ENCODE results near the gene NUDT9.
"Not testable (repeated sequence)": the region's sequence is repeated elsewhere in the genome, so short reads cannot be mapped to it uniquely, and the experiment has no call there.

NUDT9 gene

GRCh38 chr4:87469390-87469789 is 47.0 kb downstream of the NUDT9 start:
- DNase-seq: no peak

- no peak for DNase-seq
Measured at GRCh38 chr4:87476934-87477333, 54.6 kb downstream of the NUDT9 start.

- no peak for DNase-seq
Measured at GRCh38 chr4:87478732-87479250, 56.4 kb downstream of the NUDT9 start.

DNA sequence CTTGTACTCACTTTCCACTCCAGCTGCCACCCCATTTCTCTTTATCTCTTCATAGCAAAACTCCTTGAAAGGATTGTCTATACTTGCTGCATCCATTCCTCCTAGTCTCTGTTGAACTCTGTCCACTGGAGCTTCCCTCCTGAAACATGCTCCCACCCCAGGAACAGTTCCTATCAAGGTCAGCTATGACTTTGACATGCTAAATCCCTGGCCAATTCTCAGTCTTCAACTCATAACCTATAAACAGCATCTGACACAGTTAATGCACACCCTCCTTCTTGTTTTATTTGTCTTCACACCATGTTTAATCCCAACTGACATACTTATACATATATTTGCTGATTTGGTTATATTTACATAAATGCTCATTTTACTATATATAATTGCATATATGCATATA is 59.0 kb downstream of the NUDT9 start:
- no peak for DNase-seq

- DNase-seq: not testable (repeated sequence)
Measured at GRCh38 chr4:87483247-87483646, 60.9 kb downstream of the NUDT9 start.

DNA sequence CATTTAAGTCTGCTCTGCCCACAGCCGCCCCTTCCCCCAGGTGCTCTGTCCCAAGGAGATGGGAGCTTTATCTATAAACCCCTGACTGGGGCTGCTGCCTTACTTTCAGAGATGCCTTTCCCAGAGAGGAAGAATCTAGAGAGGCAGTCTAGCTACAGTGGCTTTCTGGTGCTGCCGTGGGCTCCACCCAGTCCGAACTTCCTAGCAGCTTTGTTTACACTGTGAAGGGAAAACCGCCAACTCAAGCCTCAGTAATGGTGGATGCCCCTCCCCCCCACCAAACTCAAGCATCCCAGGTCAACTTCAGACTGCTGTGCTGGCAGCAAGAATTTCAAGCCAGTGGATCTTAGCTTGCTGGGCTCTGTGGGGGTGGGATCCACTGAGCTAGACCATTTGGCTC is 66.3 kb downstream of the NUDT9 start:
- not testable (repeated sequence) for DNase-seq

DNA sequence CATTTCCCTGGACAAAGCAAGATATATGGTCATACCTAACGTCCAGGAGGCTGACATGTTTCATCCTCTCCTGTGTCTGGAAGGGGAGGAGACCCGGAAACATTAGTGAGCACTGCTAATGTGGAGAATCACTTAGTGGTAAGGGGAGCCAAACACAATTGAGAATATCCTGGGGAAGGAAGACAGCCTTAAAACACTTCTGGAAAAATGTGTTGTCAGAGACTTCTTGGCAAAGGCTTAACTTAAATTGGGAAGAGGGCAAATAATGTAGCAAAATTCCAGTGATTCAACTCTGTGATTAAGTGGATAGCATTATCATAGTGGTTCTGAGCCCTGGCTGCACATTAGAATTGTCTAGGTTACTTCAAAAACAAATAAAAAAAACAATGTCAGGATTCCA is 67.3 kb downstream of the NUDT9 start:
- peak; percentile 45 for DNase-seq

GRCh38 chr4:87490664-87491369 is 68.4 kb downstream of the NUDT9 start:
- no peak for DNase-seq

- DNase-seq: no peak
Measured at GRCh38 chr4:87491436-87491835, 69.1 kb downstream of the NUDT9 start.

- peak; percentile 83 for DNase-seq
Measured at GRCh38 chr4:87491851-87492250, 69.5 kb downstream of the NUDT9 start.

- no peak for DNase-seq
Measured at GRCh38 chr4:87493115-87493514, 70.7 kb downstream of the NUDT9 start.

DNA sequence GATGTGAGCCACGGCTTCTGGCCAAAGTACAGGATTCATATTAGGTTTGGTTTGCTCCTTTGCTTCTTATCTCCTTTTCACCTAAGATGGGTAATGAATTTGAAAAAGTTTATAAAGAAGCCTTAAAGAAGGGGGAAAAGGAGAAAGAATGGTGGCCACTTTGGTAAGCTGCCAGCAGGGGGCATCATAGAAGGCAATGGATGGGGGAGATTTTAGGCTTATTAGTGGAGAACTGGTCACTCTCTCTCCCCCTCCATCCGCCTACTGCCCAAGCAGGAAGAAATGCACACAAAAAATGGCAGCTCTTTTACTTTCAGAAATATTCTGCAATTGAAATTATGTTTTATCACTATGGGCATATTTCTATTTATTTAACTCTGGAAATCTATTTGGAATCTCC is 74.8 kb downstream of the NUDT9 start:
- DNase-seq: no peak

- no peak for DNase-seq
Measured at GRCh38 chr4:87497578-87497977, 75.2 kb downstream of the NUDT9 start.

GRCh38 chr4:87498446-87498900 is 76.1 kb downstream of the NUDT9 start:
- no peak for DNase-seq

DNA sequence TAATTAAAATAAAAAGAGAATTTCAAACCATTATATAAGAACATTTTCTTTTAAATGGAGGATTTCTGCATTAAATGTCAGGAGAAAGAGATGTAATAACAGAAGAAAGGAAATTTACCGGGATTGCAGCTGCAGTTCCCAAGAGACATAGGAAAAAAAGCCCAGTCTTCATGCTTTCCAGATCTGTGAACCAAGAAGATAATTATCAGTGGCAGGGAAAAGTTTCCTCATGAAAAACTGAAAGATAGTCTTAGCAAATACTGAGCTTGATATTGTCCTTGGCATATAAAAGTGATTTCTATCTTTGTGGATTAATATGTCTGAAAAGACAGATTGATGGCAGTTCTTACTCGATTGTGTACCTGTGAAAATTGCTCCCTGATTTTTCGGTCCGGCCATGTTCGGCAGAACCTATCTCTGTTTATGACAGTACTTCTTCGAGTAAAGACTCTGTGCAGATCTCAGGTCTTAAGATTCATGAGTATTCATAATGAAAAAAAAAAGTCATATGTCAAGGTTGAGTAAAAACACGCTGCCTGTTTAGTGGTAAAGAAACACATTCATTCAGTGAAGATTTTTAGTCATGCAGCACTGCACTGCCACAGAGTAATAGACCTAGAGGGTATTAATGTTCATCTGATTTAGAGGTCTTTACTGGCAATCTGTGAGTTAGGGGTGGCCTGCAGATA is 77.2 kb downstream of the NUDT9 start:
- no peak for DNase-seq

DNA sequence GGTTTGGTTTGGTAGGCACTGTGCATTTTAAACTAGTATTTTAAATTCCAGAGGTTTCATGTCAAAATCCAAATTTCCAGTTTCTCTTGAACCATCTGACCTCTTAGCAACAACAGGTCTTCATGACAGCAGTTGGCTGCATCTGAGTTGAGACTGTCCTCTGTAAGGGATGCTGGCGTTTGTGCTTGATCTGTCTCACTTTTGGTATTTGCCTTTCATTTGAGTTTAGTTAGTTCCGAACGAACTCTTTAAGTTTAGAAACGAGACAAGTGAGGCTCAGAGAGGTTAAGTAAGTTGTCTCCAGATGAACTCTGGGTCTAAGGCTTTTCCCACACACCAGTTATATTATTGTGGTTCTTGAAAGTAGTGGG is 77.7 kb downstream of the NUDT9 start:
- no peak for DNase-seq

- no peak for DNase-seq
Measured at GRCh38 chr4:87502580-87503238, 80.3 kb downstream of the NUDT9 start.

GRCh38 chr4:87505862-87506261 is 83.5 kb downstream of the NUDT9 start:
- DNase-seq: no peak

- peak; percentile 36 for DNase-seq
Measured at GRCh38 chr4:87506974-87507701, 84.8 kb downstream of the NUDT9 start.

Data from NCI-H226 (cell line).